Brain pericyte (primary cell): ENCODE results near the gene SPATA9.
"Not testable (repeated sequence)": the region's sequence is repeated elsewhere in the genome, so short reads cannot be mapped to it uniquely, and the experiment has no call there.

ENCODE experiments used
- DNase-seq: peaks from one replicate; pipeline ENCODE4 v3.0.0-alpha.2; 2012; ENCODE audit warnings: low read depth, low spot score

SPATA9 gene

DNA sequence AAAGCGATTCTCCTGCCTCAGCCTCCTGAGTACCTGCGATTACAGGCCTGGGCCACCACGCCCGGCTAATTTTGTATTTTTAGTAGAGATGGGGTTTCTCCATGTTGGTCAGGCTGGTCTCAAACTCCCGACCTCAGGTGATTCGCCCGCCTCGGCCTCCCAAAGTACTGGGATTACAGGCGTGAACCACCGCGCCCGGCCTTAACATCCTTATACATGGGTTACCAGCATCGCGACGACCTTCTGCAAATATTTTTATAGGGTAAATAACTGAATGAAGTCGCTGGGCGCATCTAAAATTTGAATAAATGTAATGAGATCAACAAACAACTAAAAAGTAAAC, 36.6 kb downstream of the SPATA9 start:
- not testable (repeated sequence) for DNase-seq

DNA sequence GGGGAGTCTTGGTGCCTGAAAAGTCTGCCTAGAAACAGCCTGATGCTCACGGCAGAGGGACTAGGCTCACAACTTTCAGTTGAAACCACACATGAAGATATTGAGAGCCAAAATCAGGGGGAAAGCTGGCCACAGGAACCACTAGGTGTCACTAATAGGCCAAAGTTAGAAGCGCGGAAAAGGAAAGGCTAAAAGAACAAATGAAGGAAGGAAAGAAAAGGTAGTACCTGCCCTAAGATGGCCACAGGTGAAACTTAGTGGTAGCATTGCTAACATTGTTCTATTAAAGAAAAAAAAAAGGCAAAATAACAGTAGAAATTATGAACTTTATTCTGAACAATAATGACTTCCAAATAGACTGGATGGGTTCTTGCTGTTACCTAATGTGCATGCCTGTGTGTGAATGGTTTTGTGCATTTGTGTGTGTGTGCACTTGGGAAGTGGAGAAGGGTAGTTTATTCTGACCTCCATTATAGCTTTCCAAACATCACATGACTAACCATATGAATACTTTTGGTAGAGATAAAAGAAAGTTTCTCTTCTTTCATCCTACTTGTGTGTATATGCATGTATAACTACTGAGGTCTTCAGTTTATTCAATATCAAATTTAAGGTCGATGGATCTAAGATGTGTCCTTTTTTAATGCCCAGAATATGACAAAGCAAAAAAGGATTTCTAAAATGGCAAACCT, 38.3 kb downstream of the SPATA9 start:
- no peak for DNase-seq

DNA sequence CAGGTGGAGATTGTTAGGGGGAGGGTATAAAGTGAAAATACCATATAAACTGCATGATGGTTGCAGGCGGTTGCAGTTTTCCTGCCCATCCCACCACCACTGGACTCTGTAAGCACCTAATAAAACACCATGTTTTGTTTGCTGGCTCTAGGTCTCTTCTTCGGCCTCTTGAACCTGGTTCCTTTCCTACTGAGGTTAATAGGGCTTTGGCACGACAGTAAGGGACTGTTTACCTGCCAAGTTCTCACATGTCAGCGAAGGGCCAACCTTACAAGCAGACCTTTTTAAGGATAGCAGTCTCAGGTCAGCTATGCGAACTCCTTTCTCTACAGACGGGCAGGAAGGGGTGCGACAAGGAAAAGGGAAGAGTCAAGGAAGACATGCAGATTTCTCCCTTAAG, 39.6 kb downstream of the SPATA9 start:
- DNase-seq = no peak

DNA sequence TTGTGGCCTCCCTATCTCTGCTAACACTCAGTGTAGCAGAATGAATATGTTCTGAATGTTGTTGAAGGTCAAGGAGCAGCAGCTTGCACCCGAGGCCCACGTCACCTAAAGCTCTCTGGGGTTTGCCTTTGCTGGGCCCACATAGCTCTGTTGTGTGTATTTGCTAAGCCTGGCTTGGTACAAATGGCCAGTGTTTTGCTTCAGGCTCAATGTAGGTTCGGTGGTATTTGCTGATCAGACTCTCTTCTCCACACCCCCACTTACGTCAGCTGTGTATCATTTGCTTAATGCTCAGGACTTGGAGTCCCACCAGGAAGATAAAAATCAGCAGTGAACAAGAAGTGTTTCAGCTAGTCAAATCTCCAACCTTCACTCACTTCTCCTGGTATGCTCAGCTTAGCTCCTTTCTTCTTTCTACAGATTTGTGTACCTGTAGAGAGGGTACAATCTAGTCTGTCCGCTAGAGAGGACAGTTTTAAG, 41.0 kb downstream of the SPATA9 start:
- no peak for DNase-seq

DNA sequence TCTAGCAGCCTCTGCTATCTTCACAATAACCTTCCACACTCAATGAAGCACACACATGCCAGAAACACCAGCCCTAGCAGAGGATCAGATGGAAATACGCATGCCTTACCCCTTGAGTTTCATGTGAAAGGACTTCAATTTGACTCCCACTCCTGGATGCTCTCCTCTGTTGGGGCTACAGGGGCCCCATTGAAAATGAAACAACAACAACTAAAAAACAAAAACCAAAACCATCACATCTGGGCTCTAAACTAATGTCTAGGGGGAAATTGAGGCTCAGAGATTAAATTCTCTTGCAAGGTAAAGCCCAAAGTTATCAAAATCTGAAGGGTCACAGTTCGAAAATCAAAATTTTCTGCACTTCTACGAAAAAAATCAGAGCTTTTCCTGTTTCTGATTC, 44.2 kb downstream of the SPATA9 start:
- DNase-seq = no peak

DNA sequence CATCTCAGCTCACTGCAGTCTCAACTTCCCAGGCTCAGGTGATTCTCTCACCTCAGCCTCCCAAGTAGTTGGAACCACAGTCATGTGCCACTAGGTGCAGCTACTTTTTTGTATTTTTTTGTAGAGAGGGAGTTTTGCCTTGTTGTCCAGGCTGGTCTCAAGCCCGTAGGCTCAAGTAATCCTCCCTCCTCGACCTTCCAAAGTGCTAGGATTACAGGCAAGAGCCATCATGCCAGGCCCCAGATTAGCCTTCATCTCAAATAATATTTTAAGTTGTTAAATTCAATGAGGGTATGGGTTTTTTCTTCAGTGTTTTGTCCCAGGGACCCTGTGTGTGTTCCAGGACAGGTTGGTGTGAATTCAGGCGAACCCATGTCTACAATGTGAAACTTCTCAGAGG, 48.7 kb downstream of the SPATA9 start:
- DNase-seq = no peak

DNA sequence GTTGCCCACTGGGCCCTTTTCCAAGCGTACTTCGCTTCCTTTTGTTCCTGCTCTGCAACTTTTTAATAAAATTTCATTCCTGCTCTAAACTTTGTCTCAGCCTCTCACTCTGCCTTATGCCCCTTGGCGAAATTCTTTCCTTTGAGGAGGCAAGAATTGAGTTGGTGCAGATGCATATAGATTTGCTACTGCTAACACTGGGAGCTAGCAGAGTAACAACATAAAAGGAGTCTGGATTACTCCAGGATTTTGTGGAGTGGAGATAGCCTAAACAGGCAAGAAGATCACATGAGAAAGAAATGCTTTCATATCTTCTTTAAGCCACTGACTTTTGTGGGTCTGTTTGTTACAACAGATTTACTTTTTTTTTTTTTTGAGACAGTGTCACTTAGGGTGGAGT, 49.1 kb downstream of the SPATA9 start:
- DNase-seq = no peak

DNA sequence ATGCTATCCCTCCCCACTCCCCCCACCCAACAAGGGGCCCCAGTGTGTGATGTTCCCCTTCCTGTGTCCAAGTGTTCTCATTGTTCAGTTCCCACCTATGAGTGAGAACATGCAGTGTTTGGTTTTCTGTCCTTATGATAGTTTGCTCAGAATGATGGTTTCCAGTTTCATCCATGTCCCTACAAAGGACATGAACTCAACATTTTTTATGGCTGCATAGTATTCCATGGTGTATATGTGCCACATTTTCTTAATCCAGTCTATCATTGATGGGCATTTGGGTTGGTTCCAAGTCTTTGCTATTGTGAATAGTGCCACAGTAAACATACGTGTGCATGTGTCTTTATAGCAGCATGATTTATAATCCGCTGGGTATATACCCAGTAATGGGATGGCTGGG, 49.8 kb downstream of the SPATA9 start:
- not testable (repeated sequence) for DNase-seq

DNA sequence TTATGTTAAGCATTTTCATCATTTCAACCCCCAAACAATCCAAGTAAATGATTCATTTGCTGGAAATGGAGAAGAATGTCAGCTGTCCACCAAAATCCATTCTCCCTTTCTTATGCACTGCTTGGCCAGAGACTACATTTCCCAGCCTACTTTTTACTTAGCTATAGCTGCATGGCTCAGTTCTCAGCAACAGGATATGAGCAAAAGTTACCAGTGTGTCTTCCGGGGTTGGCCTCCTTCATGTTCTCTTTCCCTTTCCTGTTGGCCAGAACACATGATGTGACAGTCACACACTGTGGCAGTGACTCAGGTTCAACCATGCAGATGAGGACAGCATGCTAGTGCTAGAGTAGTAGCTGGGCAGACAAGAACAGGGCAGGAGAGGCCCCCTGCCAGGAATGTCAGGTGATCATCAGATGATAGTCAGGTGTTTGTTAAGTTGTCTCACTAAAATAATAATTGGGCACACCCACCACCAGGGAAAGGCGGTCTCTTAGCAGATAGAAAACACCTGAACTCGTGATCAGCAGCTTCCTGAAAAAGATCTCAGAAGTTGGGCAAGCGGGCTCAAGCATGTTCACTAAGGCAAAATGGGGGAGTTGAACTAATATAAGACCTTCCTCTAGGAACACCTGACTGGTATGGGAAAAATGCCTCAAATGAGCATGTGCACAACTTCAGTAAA, 50.7 kb downstream of the SPATA9 start:
- no peak for DNase-seq

DNA sequence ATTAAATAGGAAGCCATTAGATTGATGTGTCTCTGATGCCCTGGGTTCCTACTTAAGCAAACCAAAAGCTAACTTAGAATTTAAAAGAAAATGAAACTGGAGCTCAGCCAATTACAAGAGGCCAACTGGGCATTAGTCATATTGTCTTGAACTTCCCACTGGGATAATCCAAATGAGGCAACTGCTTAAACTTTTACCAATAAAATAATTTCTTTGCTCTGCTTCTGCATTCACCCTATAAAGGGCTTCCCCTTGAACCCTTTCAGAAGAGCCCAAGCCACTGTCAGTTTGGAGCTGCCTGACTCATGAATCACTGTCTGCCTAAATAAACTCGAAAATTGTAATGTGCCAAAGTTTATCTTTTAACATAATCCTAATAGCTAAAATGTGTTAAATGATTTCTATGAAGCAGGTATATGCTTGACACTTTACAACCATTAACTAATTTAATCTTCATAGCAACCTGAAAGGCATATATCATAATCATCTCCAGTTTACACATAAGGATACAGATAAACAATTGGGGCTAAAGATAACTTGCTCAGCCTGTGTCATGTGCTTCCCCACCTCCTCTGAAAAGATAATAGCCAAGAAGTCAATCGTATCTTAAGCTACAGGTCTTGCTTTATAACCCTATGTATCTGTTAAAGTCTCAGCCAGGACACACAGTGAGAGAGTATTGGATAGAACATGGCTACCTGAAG, 51.4 kb downstream of the SPATA9 start:
- DNase-seq = peak; percentile 37

DNA sequence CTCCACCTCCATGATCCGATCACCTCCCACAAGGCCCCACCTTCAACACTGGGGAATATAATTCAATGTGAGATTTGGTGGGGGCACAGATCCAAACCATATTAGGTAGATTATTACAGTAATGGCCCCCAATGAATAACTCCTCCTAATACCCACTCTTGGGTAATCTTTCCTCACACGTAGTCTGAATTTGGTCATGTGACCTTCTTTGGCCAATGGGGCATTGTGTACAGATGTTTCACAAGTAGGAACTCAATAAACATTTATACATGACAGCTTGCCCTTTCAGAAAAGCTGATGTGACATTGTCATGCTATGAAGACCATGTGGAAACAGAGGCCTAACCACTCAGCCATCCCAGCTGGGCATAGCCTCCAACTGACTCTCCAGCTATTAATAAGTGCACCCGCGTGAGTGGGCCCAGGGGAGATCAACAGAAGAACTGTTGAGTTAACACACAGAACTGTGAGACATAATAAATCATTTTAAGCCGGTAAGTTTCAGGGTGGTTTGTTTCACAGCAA, 52.3 kb downstream of the SPATA9 start:
- no peak for DNase-seq

DNA sequence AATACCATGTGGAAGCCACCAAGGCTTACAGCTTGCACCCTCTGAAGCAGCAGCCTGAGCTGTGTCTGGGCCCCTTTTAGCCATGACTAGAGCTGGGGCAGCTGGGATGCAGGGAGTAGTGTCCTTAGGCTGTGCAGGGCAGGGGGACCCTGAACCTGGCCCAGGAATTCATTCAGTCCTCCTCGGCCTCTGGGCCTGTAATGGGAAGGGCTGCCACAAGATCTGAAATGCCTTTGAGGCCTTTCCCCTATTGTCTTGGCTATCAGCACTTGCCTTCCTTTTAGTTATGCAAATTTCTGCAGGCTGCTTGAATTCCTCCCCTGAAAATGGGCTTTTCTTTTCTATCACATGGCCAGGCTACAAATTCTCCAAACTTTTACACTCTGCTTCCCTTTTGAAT, 53.9 kb downstream of the SPATA9 start:
- no peak for DNase-seq

DNA sequence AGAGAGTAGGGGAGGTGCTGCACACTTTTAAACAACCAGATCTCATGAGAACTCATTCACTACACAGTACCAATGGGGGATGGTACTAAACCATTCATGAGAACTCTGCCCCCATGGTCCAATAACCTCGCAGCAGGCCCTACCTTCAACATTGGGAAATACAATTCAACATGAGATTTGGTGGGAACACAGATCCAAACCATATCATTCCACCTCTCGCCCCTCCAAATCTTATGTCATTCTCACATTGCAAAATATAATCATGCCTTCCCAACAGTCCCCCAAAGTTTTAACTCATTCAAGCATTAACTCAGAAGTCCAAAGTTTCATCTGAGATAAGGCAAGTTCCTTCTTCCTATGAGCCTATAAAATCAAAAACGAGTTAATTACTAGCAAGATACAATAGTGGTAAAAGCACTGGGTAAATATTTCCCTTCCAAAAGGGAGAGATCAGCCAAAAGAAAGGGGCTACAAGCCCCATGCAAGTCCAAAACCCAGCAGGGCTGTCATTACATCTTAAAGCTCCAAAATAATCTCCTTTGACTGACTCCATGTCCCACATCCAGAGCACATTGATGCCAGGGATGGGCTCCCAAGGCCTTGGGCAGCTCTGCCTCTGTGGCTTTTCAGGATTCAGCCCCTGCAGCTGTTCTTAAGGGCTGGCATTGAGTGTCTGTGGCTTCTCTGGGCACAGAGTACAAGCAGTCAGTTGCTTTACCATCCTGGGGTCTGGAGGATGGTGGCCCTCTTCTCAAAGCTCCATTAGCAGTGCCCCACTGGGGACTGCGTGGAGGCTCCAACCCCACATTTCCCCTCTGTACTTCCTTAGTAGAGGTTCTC, 54.6 kb downstream of the SPATA9 start:
- DNase-seq = no peak

DNA sequence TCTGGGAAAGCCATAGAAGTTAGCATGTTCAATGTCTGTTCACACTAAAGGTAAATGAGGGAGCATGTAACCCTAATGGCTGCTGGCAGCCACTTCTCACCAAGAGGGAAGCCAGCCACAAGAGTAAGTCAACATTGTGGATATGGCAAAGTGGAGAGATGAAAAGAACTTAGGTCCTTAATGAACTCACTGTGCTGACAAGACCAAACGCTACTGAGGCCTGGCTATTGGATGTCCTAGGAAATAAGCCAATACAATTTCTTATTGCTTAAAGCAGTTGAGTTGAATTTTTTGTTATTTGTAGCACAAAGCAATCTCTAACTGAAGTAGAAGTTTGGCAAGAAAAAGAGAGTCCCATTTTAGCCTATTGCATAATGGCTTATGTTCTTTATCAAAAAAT, 56.1 kb downstream of the SPATA9 start:
- no peak for DNase-seq

DNA sequence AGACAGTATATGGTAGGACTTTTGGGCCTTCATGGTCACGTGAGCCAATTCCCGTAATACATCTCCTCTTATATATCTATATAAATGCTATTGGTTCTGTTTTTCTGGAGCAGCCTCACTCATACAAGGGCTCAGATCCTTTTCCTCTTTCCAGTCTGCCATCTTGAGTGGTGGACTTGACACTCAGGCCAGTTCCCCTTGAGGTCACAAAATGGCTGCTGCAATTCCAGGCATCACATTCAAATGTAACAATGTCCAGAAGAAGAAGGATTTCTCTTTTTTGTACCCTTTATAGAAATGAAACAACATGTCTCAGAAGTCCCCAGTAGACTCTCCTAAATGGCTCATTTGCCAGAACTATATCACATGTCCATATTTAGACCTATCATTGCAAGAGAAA, 58.4 kb downstream of the SPATA9 start:
- DNase-seq = no peak

DNA sequence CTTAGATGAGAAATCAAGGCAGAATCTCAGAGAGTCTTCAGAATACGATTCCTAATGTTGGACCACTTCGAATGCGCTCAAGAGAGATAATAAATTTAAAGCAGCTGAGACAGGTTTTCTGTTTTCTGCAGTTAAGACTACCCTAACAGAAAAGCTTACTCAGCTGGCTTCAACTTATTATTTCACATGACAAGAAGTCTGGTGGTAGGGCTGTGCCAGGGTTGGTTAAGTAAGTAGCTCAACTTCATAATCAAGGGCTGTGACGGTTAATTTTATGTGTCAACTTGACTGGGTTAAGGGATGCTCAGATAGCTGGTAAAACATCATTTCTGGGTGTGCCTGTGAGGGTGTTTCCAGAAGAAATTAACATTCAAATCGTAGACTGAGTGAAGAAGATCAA, 59.1 kb downstream of the SPATA9 start:
- no peak for DNase-seq

DNA sequence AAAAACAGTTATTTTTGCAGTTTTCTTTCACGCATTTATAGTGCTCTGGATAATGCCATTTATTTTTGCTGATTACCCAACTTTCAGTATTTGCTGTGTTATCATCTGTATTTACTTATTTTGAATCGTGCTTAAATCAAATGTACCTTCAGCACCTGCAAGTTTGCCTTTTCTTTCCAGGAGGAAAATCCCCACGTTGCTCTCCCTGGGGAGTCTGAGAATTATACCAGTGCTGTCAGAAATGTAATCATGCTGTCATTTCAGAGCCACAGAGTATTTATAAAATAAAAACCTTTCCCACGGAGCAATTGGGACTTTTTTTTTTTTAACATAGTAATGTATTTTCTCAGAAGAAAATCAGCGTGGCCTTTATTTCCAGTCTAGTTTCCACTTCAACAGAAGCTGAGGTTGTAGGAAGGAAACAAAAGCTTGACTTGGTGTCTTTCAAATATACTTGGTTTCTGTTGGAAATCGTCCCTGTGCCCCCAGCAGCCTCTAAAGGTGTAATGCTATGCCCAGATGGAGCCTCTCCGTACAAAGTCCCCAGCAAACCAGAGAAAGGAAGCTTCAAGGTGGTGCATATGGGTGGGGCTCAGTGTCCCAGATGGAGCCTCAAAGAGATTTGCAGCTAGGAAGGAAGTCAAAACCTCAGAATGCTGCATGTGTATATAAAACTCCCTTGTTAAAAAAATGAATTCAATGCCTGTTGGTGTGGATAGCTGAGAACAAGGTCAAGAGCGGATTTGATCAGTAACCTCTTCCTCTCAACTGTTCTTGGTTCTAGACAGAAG, 60.8 kb downstream of the SPATA9 start:
- no peak for DNase-seq

DNA sequence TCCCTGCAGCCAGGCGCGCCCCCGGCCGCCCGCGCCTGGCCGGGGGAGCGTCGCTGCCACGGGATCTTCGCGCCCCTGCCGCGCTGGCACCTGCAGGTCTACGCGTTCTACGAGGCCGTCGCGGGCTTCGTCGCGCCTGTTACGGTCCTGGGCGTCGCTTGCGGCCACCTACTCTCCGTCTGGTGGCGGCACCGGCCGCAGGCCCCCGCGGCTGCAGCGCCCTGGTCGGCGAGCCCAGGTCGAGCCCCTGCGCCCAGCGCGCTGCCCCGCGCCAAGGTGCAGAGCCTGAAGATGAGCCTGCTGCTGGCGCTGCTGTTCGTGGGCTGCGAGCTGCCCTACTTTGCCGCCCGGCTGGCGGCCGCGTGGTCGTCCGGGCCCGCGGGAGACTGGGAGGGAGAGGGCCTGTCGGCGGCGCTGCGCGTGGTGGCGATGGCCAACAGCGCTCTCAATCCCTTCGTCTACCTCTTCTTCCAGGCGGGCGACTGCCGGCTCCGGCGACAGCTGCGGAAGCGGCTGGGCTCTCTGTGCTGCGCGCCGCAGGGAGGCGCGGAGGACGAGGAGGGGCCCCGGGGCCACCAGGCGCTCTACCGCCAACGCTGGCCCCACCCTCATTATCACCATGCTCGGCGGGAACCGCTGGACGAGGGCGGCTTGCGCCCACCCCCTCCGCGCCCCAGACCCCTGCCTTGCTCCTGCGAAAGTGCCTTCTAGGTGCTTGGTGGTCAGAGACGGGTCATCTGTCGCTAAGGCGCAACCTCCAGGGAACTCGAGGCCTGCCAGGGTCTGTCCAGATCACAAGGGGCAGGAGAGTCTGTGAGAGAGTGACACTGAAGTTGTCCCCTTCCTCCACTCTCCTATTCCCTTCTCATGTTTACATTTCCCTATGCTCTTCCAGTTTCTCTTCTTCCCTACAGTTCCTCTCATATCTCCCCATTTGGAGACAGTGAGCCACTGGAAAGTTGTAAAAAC, 61.6 kb downstream of the SPATA9 start:
- no peak for DNase-seq

DNA sequence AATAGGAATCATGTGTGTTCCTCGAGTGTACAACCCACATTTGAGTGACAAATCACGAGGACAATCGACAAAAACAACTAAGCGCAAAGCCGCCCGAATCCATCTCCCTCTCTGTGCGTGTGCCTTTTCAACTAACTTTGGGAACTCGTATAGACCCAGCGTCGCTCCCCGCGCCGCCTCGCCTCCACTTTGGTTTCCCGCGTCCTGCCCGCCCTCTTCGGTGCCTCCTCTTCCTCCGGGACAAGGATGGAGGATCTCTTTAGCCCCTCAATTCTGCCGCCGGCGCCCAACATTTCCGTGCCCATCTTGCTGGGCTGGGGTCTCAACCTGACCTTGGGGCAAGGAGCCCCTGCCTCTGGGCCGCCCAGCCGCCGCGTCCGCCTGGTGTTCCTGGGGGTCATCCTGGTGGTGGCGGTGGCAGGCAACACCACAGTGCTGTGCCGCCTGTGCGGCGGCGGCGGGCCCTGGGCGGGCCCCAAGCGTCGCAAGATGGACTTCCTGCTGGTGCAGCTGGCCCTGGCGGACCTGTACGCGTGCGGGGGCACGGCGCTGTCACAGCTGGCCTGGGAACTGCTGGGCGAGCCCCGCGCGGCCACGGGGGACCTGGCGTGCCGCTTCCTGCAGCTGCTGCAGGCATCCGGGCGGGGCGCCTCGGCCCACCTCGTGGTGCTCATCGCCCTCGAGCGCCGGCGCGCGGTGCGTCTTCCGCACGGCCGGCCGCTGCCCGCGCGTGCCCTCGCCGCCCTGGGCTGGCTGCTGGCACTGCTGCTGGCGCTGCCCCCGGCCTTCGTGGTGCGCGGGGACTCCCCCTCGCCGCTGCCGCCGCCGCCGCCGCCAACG, 62.5 kb downstream of the SPATA9 start, which contains the start of gene GPR150:
Gene GPR150, plus strand, starts transcription at position 58 of the 840 bp plus-strand sequence. Its CDS starts 189 bp downstream, at position 247.
- no peak for DNase-seq
